Ovary (tissue), 3 donors: Measurements from ENCODE around the gene RPP30.

Experiments
- CTCF ChIP-seq, 3 donors: fragments of 450-650 bp in 2 of 3; fragments of 200-600 bp in 1 of 3; IDR thresholded peaks; one replicate each; pipeline versions ENCODE4 v1.5.1 to v1.8.0; 2016 to 2022; ENCODE audit warnings: antibody characterized with exemption in 3 of 3, mild to moderate bottlenecking in 1 of 3
- POLR2A ChIP-seq: fragments of 450-650 bp; IDR thresholded peaks from one replicate; pipeline ENCODE4 v1.6.1; 2017; ENCODE audit warnings: antibody characterized with exemption, mild to moderate bottlenecking, moderate library complexity
- donor health status: DM: no; HTN: no; CAD: no.

- TF ChIP-seq CTCF (IDR thresholded peaks at IDR 0.05) (no peak), POLR2A (no peak)
Observed at GRCh38 chr10:90905925-90906324, 34.2 kb downstream of the RPP30 start.
